ENCODE measurements around the gene PPM1H.

GRCh38 chr12:62646566-62646965 is 288.4 kb downstream of the PPM1H start:
- TF ChIP-seq CTCF (IDR thresholded peaks at IDR 0.05) (no peak), POLR2A (IDR thresholded peaks at IDR 0.05) (no peak)
